NCI-H510A treated with DMSO at 0.1 percent for 48 hours (cell line): ENCODE measurements around the gene TSNAXIP1.

Source experiments
- DNase-seq: peaks from one replicate; lab custom pipeline; 2025; lab: John Stamatoyannopoulos, UW

TSNAXIP1 gene

DNA sequence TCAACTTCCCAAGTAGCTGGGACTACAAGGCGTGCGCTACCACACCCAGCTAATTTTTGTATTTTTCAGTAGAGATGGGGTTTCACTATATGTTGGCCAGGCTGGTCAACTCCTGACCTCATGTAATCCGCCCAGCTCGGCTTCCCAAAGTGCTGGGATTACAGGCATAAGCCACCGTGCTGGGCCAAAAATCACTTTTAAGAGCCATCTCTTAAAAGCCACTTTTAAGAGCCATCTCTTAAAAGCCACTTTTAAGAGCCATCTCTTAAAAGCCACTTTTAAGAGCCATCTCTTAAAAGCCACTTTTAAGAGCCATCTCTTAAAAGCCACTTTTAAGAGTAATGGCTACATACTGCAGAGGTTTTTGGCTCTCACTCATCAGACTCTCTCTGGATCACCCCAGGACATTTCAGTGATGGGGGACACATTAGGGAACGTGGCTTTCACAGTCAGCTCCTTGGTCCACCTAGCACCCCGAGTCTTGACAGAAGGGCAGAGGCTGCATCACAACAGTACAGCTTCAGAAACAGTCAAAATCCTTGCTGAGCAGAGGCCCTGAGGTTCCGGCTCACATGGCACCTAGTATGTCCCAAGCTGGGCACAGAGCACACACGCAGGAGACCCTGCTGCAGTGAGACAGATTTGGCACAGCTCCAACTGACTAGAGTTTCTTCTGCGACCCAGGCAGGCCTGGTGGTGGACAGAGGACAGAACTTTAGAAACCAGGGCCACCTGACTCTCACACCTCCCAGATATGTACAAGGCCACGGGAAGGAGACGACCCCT is 23.9 kb upstream of the TSNAXIP1 start:
- no peak for DNase-seq

DNA sequence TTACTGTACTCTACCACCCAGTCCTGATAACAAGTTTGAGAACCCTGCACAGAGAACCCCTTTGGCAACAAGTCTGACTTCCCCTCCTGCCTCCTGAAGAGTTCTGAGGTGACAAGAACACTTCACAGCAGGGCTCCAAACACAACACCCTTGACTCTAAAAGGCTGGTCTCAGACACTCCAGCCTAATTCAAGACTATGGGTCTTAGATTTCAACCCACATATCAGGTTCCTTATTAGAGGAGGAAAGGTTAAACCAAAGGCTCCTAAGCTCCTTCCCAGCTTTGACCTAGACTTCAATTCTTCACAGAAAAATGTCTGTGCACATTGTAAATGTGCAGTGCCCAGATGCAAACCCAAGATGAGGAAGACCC is 23.4 kb upstream of the TSNAXIP1 start:
- DNase-seq = no peak

DNA sequence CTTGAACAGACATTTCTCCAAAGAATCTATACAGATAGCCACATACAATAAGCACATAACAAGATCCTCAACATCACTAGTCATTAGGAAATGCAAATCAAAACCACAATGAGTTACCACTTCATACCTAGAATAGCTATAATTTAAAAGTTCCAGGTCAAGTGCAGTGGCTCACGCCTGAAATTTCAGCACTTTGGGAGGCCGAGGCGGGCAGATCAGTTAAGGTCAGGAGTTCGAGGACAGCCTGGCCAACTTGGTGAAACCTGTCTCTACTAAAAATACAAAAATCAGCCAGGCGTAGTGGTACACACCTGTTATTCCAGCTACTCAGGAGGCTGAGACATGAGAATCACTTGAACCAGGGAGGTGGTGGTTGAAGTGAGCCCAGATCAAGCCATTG is 20.2 kb upstream of the TSNAXIP1 start:
- no peak for DNase-seq

DNA sequence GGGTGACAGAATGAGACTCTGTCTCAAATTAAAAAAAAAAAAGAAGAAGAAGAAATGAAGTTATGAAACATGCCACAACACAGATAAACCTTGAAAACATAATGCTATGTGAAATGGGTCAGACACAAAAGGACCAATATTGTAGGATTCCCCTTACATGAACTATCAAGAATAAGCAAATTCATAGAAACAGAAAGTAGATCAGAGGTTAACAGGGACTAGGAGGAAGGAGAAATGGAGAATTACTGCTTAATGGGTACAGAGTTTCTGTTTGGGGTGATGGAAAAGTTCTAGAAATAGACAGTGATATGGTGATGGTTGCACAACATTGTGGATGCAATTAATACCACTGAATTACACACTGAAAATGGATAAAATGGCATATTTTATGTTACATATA is 16.6 kb upstream of the TSNAXIP1 start:
- no peak for DNase-seq

DNA sequence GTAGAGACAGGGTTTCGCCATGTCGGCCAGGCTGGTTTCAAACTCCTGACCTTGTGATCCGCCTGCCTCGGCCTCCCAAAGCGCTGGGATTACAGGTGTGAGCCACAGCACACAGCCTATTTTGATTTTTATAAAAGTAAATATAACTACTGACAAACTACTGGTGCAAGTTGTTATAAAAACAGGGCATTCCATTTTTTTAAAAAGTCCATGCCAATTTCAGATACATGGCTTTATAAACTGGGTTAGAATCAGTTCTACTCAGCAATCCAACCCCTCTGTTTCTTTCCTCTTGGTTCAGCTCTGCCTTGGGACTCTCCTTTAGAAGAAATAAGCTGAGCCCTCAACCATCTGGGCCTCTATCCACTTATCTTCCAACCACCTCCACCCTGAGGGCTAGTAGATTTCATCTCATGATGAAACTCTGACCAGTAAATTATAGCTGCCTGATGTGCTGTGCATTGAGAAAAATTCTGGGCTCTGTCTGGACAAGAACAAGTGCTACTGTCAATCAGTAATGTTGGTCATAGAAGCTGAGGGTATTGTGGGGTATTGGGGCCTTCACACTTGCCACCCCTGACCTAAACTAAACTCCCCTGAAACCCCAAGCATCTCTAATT is 10.5 kb upstream of the TSNAXIP1 start:
- DNase-seq = no peak

DNA sequence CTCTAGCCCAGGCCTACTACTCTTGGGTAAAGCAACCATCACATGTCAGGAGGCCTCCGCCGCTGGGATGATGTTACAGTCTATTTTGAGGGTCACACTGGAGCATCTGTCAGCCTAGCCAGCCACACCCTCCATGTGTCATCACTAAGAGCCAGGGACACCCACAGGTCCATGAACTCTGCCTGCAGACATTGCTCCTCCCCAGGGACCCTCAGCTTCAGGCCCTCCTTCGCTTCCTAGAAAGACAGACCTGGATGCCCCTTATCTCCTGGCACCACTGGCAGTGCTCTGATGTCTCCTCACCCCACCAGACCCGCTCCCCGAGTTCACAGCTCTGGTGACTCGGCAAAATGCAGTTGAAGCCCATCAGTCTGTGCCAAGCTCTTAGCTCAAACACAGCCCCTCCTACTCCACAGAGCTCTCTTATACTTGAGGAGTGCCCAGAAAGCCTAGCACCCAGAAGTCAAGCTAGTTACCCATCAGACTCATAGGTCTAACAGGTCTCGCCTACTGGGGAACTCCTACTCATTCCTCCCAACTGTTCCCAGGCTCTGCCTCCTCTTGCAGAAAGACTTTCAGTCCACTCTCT is 6.3 kb upstream of the TSNAXIP1 start:
- no peak for DNase-seq

DNA sequence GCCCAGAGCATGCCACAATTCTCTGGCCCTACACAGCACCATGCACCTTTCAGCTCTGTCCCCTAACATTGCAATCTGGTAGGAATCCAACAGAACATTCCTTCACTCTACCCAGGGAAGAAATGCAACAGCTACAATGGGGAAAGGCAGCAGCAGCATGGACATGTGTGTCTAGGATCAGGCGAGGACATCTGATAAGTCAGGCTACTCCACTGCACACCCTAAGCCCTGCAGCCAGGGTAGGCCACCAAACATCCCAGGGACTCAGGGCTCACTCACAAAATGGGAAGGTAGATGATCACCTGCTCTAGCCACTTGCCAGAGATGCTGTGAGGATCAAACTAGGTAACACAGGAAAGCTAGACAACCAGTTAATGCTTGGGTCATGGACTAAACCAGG is 5.4 kb upstream of the TSNAXIP1 start:
- no peak for DNase-seq

DNA sequence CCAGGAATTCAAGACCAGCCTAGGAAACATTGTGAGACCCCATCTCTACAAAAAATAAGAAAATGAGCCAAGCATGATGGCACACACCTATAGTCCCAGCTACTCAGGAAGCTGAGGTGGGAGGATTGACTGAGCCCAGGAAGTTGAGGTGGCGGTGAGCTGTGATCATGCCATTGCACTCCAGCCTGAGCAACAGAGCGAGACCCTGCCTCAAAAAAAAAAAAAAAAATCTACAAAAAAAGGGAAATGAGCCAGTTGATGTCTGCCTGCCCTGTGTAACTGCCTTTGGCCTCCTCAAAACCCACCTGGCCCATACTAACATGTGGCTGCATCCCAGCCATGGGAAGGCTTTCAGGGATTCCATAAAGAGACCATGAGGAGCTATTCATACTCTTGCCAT is 4.8 kb upstream of the TSNAXIP1 start:
- no peak for DNase-seq

DNA sequence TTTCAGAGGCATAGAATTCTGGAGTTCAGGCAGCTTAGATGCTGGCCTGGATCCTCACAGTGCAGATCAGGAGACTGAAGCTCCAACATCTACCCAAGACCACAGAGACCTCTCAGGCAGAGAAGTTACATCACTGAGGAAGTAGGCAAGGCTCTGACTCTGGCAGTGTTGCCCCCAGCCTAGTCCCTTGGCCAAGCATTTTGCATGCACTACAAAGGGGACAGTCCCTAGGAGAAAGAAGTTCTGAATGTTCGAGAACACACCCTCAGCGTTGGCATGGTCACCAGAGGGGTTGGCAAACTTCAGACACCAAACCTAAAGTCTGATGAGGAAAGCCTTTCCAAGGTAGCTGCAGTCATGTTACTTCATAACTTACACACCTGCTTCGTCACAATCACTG is 2.8 kb upstream of the TSNAXIP1 start:
- DNase-seq = no peak

DNA sequence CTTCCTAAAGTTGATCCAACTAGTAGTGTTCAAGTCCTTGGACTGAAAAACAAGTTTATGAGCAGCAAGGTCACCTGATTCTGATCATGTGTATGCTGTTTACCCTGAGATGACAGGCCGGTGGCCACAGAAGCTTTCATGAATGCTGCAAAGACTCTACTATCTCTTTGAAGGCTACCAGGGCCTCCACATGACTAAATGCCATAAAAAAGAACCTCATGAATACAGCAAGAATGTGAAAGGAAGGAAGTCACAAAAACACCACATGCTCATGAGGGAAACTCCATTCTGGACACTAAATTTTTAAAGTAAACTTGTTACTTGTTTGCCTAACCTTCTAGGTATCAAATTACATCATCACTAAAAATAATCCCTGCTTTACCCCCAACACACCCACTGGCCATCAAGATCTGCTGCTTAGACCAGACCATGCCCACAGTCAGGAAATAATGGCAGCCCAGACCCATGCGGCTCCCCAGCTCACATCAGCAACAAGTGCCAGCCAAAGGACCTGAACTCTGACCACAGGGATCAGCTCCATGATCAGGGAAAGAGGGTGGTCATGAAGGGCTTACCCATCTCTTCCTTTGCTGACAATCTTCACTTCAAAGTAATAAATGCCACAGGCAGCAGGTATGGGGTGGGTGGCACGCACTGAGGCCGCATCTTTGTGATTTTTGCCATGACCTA is 1.7 kb upstream of the TSNAXIP1 start:
- DNase-seq = no peak

DNA sequence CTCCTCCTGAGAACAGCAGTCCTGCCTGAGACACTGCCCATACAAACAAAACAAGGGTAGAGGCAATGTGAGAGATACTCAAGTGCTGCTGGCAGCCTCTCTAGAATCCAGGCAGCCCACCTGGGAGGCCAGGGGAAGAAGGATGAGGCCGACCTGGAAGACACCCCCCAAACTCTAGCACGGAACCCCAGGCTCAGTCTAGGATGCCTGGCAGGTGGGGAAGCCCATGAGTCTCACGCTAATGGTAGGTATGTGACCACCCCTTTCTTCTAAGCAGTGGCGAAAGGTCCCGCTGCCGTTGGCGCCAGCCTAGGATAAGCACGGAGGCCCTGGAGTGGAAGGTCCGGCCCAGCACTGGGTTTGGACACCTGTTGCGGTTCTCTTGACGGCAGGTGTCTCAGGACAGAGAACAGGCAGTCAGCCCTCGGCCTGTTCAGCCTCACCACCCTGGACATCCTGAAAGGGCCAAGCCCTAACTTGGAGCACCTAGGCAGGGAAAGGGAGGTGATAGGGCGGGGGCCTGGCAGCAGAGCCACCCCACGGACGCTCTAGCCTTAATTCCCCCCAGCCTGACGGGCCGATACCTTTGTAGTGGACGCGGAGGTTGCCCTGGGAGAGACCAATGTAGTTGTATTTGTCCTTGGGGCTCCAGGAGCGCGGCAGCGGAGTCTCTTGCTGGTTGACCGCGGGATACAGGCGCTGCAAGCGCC is 816 bp upstream of the TSNAXIP1 start:
- no peak for DNase-seq

DNA sequence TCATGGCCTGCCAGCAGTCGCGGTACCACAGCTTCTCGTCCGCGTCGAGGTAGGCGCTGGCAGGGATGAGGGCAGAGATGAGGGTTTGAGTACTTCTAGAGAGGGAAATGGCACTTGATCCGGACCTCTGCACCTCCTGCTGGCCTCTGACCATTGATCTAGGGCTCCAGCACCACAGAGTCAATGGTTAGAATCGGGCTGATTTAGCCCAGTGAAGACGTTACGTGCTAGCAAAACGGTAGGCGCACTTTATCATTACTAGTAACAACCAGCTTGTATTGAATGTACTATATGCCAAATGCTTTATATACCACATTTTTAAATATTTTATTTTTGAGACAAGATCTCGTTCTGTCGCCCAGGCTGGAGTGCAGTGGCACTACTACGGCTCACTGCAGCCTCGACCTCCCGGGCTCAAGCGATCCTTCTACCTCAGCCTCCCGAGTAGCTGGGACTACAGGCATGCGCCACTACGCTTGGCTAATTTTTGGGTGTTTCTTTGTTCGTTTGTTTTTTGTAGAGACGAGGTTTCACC is 526 bp downstream of the TSNAXIP1 start:
- no peak for DNase-seq

DNA sequence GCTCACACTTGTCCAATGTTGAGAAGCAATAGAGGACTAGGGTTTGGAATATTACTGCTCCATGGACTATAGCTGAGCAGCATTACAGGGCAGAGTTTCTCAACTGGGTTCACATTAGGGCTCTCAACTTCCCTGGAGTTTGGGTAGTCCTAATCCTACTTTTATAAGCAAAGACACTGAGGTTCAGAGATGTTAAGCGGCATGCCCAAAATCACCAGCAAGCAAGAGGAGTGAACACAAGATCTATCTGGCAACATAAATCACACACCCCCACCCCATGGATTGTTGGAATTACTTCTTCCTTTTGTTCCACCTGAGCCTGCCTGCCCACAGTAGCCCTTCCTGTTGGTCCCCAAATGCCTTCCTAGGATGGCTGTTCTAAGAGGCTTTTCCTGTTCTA is 5.2 kb downstream of the TSNAXIP1 start:
- no peak for DNase-seq

DNA sequence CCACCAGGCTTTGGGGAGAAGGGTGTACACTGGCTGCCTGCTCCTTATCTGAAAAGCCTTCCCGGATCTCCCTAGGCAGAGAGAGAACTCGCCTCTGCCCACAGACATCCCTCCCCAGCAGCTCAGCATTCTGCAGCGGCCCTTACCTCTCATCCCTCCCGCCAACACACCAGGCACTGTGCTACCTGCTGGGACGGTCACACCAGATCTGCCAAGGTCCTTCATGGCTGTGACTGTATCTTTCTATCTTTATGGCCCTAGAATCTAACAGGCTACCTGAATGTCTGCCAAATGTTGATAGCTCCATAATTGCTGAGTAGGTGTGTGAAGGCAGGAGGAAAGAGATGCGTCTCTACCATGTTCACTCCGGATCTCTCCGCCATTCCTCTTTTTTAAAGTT is 7.9 kb downstream of the TSNAXIP1 start:
- no peak for DNase-seq

DNA sequence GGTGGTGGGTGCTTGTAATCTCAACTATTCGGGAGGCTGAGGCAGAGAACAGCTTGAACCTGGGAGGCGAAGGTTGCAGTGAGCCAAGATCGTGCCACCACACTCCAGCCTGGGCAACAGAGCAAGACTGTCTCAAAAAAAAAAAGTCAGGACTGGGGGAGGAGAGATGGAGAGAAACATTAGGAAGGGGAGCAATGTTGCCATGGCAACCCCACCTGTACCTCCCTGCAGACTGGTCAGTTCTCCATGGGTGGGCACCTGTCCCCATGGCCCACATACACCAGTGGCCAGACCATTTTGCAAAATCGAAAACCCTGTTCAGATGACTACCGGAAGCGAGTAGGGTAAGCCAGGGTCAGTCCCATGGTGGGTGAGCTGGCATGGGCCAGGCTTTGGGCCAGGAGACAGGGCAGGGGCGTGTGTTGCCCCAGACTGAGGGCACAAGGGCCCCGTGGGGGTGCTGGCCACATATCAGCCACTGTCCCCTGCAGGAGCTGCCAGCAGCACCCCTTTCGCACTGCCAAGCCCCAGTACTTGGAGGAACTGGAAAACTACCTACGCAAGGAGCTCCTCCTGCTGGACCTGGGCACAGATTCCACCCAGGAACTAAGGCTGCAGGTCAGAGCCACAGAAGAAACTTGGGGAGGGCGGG is 14.0 kb downstream of the TSNAXIP1 start:
- no peak for DNase-seq

DNA sequence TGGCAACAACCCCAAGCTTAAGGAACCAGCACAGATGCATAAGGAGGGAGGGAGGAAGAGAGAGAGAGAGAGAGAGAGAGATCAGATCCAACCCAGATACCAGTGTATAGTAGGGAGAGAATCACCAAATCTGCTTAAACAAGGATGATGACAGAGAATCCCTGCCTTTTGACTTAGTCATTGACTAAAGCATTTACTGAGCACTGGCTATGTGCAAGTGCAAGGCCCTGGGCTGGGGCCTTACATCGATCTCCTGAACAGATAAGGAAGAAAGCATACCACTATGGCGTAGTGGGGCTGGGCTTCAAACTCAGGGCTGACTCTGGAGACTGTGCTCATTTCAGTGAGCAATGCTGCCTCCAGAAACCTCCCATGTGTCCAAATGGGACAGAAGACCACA is 15.8 kb downstream of the TSNAXIP1 start:
- DNase-seq = no peak

DNA sequence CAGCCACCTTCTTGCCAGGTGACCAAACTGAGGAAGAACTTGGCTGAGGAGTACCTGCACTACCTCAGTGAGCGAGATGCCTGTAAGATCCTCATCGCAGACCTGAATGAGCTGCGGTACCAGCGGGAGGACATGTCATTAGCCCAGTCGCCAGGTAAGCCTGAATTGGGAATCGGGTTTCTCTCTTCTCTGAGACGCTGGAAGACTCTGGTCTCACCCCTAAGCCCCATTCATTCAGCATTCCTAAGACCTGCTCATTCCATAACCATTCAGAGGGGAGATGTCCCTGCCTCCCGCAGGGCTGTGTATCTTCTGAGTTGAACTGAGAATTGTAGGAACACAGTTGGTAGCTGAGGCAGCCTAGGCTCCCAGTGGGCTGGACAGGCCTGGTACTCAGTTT is 18.4 kb downstream of the TSNAXIP1 start:
- DNase-seq = no peak

DNA sequence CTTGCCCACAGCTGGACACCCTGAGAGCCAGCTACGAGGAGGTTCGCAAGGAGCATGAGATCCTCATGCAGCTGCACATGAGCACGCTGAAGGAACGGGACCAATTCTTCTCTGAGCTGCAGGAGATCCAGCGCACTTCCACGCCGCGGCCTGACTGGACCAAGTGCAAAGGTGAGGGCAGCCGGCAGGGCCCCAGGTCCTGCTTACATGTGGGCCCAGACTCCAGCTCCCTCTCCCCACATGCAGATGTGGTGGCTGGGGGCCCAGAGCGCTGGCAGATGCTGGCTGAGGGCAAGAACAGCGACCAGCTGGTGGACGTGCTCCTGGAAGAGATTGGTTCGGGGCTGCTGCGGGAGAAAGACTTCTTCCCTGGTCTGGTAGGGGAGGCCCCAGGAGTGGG is 19.2 kb downstream of the TSNAXIP1 start:
- DNase-seq = no peak

DNA sequence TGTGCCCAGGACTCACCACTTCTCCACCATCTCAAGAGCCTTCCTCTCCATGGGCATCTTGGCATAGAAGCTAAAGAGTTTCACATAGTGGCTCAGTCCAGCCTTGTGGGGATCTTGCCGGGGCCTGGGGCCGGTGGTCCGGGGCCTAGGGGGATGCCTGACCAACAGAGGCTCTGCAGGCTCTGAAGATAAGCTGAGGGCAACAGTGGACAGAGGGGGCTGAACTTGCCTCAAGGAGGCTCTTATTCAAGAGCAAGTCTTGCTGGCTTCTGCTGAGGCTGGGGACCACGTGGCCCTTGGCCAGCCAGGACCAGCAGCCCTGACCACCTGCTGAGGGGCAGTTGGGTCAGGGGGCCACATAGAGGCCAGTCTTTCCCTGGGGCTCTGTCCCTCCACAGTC is 22.0 kb downstream of the TSNAXIP1 start:
- no peak for DNase-seq

DNA sequence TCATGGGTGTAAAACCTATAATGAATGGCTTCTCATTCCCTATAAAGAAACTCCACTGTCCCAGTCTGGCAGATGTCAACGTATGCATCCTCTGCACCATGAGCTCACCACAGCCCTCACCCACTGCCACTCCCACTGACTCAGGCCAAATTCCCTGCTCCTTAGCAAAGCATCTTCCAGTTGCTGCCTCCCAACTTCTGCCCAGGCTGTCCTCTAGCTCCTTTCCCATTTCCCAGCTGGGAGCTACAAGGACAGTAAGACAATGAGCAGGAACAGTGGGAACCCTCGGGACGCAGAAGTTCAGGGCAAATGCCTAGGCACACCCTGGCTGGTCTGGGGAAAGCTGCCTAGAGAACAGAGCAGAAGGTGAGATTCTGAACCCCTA is 26.3 kb downstream of the TSNAXIP1 start:
- DNase-seq = no peak

DNA sequence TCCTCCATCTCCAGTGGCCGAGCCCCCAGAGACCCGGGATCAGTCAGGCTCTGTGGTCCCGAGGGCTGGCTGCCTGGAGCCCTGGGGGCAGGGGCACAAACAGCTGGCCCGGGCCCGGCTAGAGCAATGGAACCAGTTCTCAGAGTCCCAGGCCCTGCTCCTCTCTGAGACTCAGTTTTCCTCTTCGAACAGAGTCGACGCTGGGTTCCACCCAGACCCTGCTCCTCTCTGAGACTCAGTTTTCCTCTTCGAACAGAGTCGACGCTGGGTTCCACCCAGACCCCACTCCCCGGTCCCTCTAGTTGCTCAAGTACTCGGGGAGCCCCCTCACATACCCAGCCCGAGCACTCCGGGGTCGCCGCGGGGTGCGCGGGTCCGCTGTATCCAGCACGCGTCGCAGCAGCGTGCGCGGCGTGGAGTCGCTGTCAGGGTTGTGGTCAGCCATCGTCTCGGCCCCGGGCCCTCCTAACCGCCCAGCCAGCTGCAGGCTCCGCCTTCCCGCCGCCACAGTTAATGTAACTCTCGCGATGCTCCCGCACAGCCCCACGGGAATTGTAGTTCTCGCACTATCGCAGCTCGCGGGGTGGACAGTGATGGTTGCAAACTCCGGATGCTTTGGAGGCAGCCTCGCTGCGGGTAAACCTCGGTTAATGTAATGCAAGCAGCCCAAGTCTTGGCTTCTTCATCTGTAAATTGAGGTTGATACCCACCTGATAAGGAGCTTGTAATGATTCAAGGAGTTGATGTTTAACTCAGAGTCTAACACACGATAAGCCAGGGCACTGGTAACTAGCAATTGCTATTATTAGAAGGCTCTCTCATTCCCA is 26.9 kb downstream of the TSNAXIP1 start:
- peak; percentile 83 for DNase-seq
